ENCODE measurements around the gene SIAH3.

DNA sequence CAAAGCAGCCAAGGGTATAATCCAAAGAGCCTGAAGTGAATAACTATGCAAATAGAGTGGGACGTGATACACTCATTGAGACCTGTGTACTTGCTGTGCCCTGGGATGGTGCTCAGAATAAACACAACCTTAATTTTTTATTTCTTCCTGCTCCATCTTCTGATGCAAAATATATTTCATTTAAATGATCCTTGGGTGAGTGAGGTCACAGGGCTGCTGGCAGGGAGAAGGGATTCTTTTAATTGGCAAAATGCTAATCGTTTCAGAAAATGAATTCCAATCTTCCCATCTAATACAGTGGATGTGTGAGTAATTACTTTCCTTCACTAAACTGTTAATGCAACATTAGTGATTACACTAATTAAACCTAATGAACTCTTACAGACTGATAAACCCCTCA lies 63.5 kb downstream of the SIAH3 start:
- no peak for TF ChIP-seq POLR2A (IDR thresholded peaks at IDR 0.05)
- TF ChIP-seq, protein P1, sequence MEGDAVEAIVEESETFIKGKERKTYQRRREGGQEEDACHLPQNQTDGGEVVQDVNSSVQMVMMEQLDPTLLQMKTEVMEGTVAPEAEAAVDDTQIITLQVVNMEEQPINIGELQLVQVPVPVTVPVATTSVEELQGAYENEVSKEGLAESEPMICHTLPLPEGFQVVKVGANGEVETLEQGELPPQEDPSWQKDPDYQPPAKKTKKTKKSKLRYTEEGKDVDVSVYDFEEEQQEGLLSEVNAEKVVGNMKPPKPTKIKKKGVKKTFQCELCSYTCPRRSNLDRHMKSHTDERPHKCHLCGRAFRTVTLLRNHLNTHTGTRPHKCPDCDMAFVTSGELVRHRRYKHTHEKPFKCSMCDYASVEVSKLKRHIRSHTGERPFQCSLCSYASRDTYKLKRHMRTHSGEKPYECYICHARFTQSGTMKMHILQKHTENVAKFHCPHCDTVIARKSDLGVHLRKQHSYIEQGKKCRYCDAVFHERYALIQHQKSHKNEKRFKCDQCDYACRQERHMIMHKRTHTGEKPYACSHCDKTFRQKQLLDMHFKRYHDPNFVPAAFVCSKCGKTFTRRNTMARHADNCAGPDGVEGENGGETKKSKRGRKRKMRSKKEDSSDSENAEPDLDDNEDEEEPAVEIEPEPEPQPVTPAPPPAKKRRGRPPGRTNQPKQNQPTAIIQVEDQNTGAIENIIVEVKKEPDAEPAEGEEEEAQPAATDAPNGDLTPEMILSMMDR (IDR thresholded peaks at IDR 0.05), result no peak

All from right lobe of liver (tissue), 4 donors.